PC-9 (cell line): Measurements from ENCODE around the gene SYNRG. TPM values are rescaled to one million over a fixed set of nuclear protein-coding genes. Genes with fewer than 3 reads are reported as not detected.

Source experiments
- BruUV-seq: library from RNA; stranded (reverse); fragments of 400-500 nt; replicated peaks from 2 replicates; lab custom pipeline; 2021; lab: Mats Ljungman, UMichigan
- CTCF ChIA-PET: fragments of 300-600 bp; sonication (Branson Sonifier 250); formaldehyde crosslinking; loops from one replicate; lab custom pipeline; 2022; ENCODE audit warnings: antibody characterized with exemption; lab: Charles Lee
- POLR2A ChIA-PET: fragments of 300-600 bp; sonication (Branson Sonifier 250); formaldehyde crosslinking; loops from one replicate; lab custom pipeline; 2022; ENCODE audit warnings: antibody characterized with exemption; ENCODE audit not compliant: unreplicated experiment; lab: Charles Lee
- DNase-seq, 2 experiments: peaks; one replicate each; pipeline versions ENCODE4 v3.0.0 to v3.0.0-alpha.2; 2015 to 2022; ENCODE audit warnings: mixed read lengths in 1 of 2
- H2AFZ ChIP-seq: fragments of 200-600 bp; sonication (generic); 2 replicates; pipeline ENCODE4 v1.8.1; 2017; ENCODE audit warnings: antibody characterized with exemption
- H3F3A ChIP-seq: fragments of 200-600 bp; sonication (generic); 2 replicates; pipeline ENCODE4 v1.8.1; 2017; ENCODE audit warnings: antibody characterized with exemption, mild to moderate bottlenecking, low read depth; ENCODE audit not compliant: insufficient read depth
- H3K27ac ChIP-seq: fragments of 200-600 bp; sonication (generic); 2 replicates; pipeline ENCODE4 v1.6.1; 2016; ENCODE audit warnings: mixed run types
- H3K27me3 ChIP-seq: fragments of 200-600 bp; sonication (generic); 2 replicates; pipeline ENCODE4 v1.6.1; 2016; ENCODE audit warnings: low read depth, mixed run types; ENCODE audit not compliant: insufficient read depth
- H3K36me3 ChIP-seq: fragments of 200-600 bp; sonication (generic); 2 replicates; pipeline ENCODE4 v1.6.1; 2016; ENCODE audit warnings: low read depth, mixed run types
- H3K4me1 ChIP-seq: fragments of 200-600 bp; sonication (generic); replicated peaks from 2 replicates; pipeline ENCODE4 v1.6.1; 2016; ENCODE audit warnings: mixed run types; ENCODE audit not compliant: insufficient read depth
- H3K4me2 ChIP-seq: fragments of 200-600 bp; sonication (generic); 2 replicates; pipeline ENCODE4 v1.6.1; 2017; ENCODE audit warnings: mixed run types
- H3K4me3 ChIP-seq: fragments of 200-600 bp; sonication (generic); 2 replicates; pipeline ENCODE4 v1.6.1; 2016; ENCODE audit warnings: mixed run types
- H3K79me2 ChIP-seq: fragments of 200-600 bp; sonication (generic); 2 replicates; pipeline ENCODE4 v1.6.1; 2017; ENCODE audit warnings: low read depth, mixed run types
- H3K9me2 ChIP-seq: fragments of 200-600 bp; sonication (generic); 2 replicates; pipeline ENCODE4 v1.8.1; 2017; ENCODE audit warnings: mild to moderate bottlenecking; ENCODE audit not compliant: insufficient read depth
- H3K9me3 ChIP-seq: fragments of 200-600 bp; sonication (generic); 2 replicates; pipeline ENCODE4 v1.8.1; 2016; ENCODE audit warnings: low read depth; ENCODE audit not compliant: insufficient read depth
- H4K20me1 ChIP-seq: fragments of 200-600 bp; sonication (generic); 2 replicates; pipeline ENCODE4 v1.8.1; 2017; ENCODE audit not compliant: insufficient read depth
- CTCF ChIP-seq: fragments of 200-600 bp; sonication (generic); conservative IDR thresholded peaks from 2 replicates; pipeline ENCODE4 v1.6.1; 2017; ENCODE audit warnings: mixed run types, antibody characterized with exemption, mild to moderate bottlenecking, moderate library complexity
- EZH2 ChIP-seq: fragments of 200-600 bp; sonication (generic); IDR thresholded peaks from 2 replicates; pipeline ENCODE4 v1.8.0; 2017; ENCODE audit warnings: antibody characterized with exemption, low read depth
- intact Hi-C: fragments of 100-400 bp; cut with micrococcal nuclease; formaldehyde crosslinking; loops from one replicate; pipeline ENCODE4 v1.10.0; 2022; ENCODE audit not compliant: unreplicated experiment
- total RNA-seq: library from RNA; stranded (reverse); gene quantifications from 2 replicates; pipeline ENCODE4 v1.2.3, GENCODE V29; 2021

SYNRG gene
- total RNA-seq, 1 experiment from 2014 or later = 28.9 TPM

DNA sequence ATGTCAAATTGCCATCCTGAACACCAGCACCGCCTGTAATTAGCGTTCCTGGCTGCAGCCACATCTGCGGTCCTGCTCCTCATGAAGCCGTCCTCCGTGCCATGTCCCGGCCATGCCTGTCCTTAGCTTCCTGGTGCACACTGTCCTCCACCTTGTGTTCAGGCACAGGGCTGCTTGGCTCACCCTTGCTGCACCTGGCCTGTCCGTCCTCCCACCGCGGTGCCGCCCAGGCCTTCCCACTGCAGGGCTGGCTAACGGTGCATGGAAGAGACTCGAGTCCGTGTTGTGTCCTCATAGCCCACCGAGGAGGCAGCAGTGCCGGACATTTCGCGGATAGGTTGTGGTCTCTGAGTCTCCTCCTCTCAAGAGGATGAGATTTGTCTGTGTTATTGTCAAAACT is 99.2 kb downstream of the SYNRG start:
- CTCF ChIA-PET = no interaction called here
- intact Hi-C loops = no loop called here

DNA sequence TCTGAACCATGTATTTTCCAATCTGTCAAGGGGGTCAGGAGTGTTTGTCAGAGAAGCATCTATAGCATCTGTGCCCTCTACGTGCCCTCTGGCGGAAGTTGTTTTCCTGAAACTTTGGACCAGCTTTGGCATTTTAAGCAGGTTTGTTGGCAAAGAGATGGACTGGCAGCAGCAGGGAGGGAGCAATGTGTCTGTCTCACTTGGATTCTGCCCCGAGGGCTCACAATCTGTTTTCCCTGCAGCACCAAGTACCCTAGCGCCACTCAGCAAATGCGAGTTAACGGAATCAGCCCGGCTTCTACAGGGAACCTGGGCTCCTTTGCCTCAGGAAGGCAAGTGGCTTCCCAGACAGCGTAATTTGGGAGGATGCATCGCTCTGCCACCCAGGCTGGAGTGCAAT is 102.1 kb downstream of the SYNRG start:
- no peak for DNase-seq
- peaks cover 33% of the 10 kb centered on the region for H4K20me1 ChIP-seq
- H3F3A ChIP-seq = peaks cover 6% of the 10 kb centered on the region; the same call in 1 of the 2 replicates
- H3K36me3 ChIP-seq = peaks cover 4% of the 10 kb centered on the region; the same call in 1 of the 2 replicates
- no peak overlapping the region for H3K4me3 ChIP-seq
- H3K9me3 ChIP-seq = no peaks in the 10 kb centered on the region
- H3K27me3 ChIP-seq = no peaks in the 10 kb centered on the region
- peaks cover 60% of the 10 kb centered on the region for H3K79me2 ChIP-seq
- ChIA-PET CTCF (no interaction called here), POLR2A (no interaction called here)
- no peak overlapping the region for H3K4me2 ChIP-seq
- no peaks in the 10 kb centered on the region for H3K4me1 ChIP-seq
- intact Hi-C loops = no loop called here
- H3K9me2 ChIP-seq = no peaks in the 10 kb centered on the region
- no peak for TF ChIP-seq CTCF
- BruUV-seq = no TSS peak
- H3K27ac ChIP-seq = no peak overlapping the region
- H2AFZ ChIP-seq = no peak overlapping the region

More for the DNA sequence above, 99.2 kb downstream of the SYNRG start:
- Histone ChIP-seq H4K20me1 (peaks cover 34% of the 10 kb centered on the region), H3K9me2 (no peaks in the 10 kb centered on the region), H3K27ac (no peak overlapping the region), H3K4me1 (no peaks in the 10 kb centered on the region), H3K9me3 (no peaks in the 10 kb centered on the region), H3K4me3 (no peak overlapping the region), H3K27me3 (no peaks in the 10 kb centered on the region), H3K4me2 (no peak overlapping the region), H3K36me3 (peaks cover 8% of the 10 kb centered on the region), H2AFZ (no peak overlapping the region), H3K79me2 (peaks cover 31% of the 10 kb centered on the region), H3F3A (peaks cover 17% of the 10 kb centered on the region; the same call in 1 of the 2 replicates)
- POLR2A ChIA-PET = no interaction called here
- DNase-seq = no peak
- no TSS peak for BruUV-seq
- no peak for TF ChIP-seq EZH2
- TF ChIP-seq CTCF = no peak

DNA sequence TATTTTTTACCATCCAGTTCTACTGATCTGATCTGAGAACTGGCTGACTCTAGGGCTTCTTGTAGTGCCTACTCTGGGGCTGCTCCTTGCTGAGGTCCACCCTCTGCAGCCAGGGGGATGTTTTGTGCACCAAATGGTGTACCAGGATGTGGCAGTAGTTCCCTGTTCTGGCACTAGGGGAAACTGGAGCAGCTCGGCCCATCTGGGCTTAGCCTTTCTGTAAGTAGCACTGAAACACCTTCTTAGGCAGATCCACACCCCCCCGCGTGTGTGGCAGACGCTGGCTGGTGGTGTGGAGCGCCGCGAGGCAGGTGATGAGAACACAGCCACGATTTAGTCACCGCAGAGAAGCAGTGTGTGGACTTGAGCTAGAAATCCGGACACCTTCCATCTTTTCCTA is 102.5 kb downstream of the SYNRG start:
- H4K20me1 ChIP-seq = peaks cover 36% of the 10 kb centered on the region
- CTCF ChIA-PET = no interaction called here
- peak in 1 of 2 experiments; percentile 3 for DNase-seq

More for the DNA sequence above, 102.5 kb downstream of the SYNRG start:
- no peaks in the 10 kb centered on the region for H3K9me3 ChIP-seq
- peaks cover 4% of the 10 kb centered on the region; the same call in 1 of the 2 replicates for H3K36me3 ChIP-seq
- no peaks in the 10 kb centered on the region for H3K9me2 ChIP-seq
- no peak overlapping the region for H3K4me2 ChIP-seq
- H3F3A ChIP-seq = 0 out of 2 replicates have a peak, but pooled peaks cover 7% of the 10 kb centered on the region
- H3K27ac ChIP-seq = no peak overlapping the region
- no peak overlapping the region for H3K4me3 ChIP-seq
- no peaks in the 10 kb centered on the region for H3K4me1 ChIP-seq
- H2AFZ ChIP-seq = no peak overlapping the region
- TF ChIP-seq EZH2 (no peak), CTCF (peak; percentile 53)
- intact Hi-C loops = no loop called here
- H3K79me2 ChIP-seq = peaks cover 64% of the 10 kb centered on the region
- H3K27me3 ChIP-seq = no peaks in the 10 kb centered on the region
- POLR2A ChIA-PET = no interaction called here
- BruUV-seq = no TSS peak
